Lung (tissue), 12 donors: ENCODE measurements around the gene STEAP4. TPM values are rescaled to one million over a fixed set of nuclear protein-coding genes. Genes with fewer than 3 reads are reported as not detected.

Experiments used
- ATAC-seq: fragments of 200-7000 bp; cut with Tn5 transposase; one replicate; pipeline ENCODE4 v1.9.1; 2020; ENCODE audit warnings: moderate number of reproducible peaks; ENCODE audit not compliant: insufficient read depth, low FRiP score
- DNase-seq, 3 donors: peaks; one replicate each; pipeline ENCODE4 v3.0.0-alpha.2; 2013 to 2017
- H3K27ac ChIP-seq, 2 donors: one replicate each; pipeline ENCODE4 v1.5.1; 2013; ENCODE audit warnings: mild to moderate bottlenecking in 2 of 2, moderate library complexity in 2 of 2, control low read depth in 1 of 2, inconsistent platforms in 1 of 2, low read depth in 1 of 2, low read length in 1 of 2
- H3K27me3 ChIP-seq, 3 donors: one replicate each; pipeline ENCODE4 v1.5.1; 2013; ENCODE audit warnings: low read length in 2 of 3; ENCODE audit not compliant: control insufficient read depth in 3 of 3, insufficient read depth in 3 of 3
- H3K36me3 ChIP-seq, 4 donors: one replicate each; pipeline ENCODE4 v1.5.1; 2013; ENCODE audit warnings: low read length in 4 of 4, mild to moderate bottlenecking in 1 of 4, moderate library complexity in 1 of 4; ENCODE audit not compliant: control insufficient read depth in 4 of 4, insufficient read depth in 4 of 4
- H3K4me1 ChIP-seq, 5 donors: one replicate each; pipeline ENCODE4 v1.5.1; 2013; ENCODE audit warnings: low read length in 5 of 5, mild to moderate bottlenecking in 2 of 5, moderate library complexity in 1 of 5; ENCODE audit not compliant: control insufficient read depth in 5 of 5, insufficient read depth in 5 of 5
- H3K4me3 ChIP-seq: one replicate; pipeline ENCODE4 v1.5.1; 2013; ENCODE audit warnings: mild to moderate bottlenecking, control low read depth, moderate library complexity
- H3K9ac ChIP-seq, 2 donors: one replicate each; pipeline ENCODE4 v1.5.1; 2013; ENCODE audit warnings: low read length in 2 of 2, control low read depth in 1 of 2; ENCODE audit not compliant: insufficient read depth in 1 of 2
- H3K9me3 ChIP-seq, 4 donors: one replicate each; pipeline ENCODE4 v1.5.1; 2013; ENCODE audit warnings: low read length in 3 of 4, mild to moderate bottlenecking in 1 of 4, moderate library complexity in 1 of 4; ENCODE audit not compliant: control insufficient read depth in 4 of 4, insufficient read depth in 3 of 4
- WGBS, 2 donors: extraction: QIAGEN DNeasy Blood & Tissue Kit; methylation state at CpG; one replicate each; pipeline ENCODE4 v1.1.7; 2013; 5-methylcytosine and 5-hydroxymethylcytosine counted together
- polyA plus RNA-seq, 2 donors: library from polyadenylated mRNA; stranded (reverse); fragments of 200-250 nt; gene quantifications; one replicate each; pipeline ENCODE4 v1.2.1, GENCODE V29; 2013
- total RNA-seq, 2 donors: library from RNA; depleted of rRNA in 1 of 2; stranded (reverse); fragments of >200 nt in 1 of 2; gene quantifications; one replicate each; pipeline ENCODE4 v1.2.1, GENCODE V29; 2014 to 2021
- TF ChIP-seq, protein P1 (sequence below): IDR thresholded peaks from 2 replicates; pipeline ENCODE4 v1.5.1; 2012; ENCODE audit warnings: mild to moderate bottlenecking; ENCODE audit errors: control extremely low read depth, extremely low read depth
- donor health status: control.
- donor health status: control.
- donor health status: Bipolar disorder and iron deficiency.
- donor health status: healthy.
- donor health status: DM: yes; HTN: yes; CAD: no.

STEAP4 gene
- total and polyA plus RNA-seq, 4 donors: 17.1 to 108 (median 58.8) TPM

GRCh38 chr7:88307412-88307811, 718 bp upstream of the STEAP4 start:
- Histone ChIP-seq H3K4me3 (no peak overlapping the region), H3K27ac (no peak overlapping the region), H3K9me3 (no peaks in the 10 kb centered on the region), H3K4me1 (peaks cover 0 to 16% (median 2%) of the 10 kb centered on the region in 5 donors), H3K9ac (no peak overlapping the region), H3K27me3 (peaks cover 0 to 3% (median 0%) of the 10 kb centered on the region in 3 donors), H3K36me3 (no peaks in the 10 kb centered on the region)
- no peak for DNase-seq
- no peak for ATAC-seq
- WGBS, 2 donors: 92 to 93% methylated on average over 2 of the region's 2 CpGs
- TF ChIP-seq, protein P1, sequence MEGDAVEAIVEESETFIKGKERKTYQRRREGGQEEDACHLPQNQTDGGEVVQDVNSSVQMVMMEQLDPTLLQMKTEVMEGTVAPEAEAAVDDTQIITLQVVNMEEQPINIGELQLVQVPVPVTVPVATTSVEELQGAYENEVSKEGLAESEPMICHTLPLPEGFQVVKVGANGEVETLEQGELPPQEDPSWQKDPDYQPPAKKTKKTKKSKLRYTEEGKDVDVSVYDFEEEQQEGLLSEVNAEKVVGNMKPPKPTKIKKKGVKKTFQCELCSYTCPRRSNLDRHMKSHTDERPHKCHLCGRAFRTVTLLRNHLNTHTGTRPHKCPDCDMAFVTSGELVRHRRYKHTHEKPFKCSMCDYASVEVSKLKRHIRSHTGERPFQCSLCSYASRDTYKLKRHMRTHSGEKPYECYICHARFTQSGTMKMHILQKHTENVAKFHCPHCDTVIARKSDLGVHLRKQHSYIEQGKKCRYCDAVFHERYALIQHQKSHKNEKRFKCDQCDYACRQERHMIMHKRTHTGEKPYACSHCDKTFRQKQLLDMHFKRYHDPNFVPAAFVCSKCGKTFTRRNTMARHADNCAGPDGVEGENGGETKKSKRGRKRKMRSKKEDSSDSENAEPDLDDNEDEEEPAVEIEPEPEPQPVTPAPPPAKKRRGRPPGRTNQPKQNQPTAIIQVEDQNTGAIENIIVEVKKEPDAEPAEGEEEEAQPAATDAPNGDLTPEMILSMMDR: no peak

GRCh38 chr7:88305044-88305443, 1.6 kb downstream of the STEAP4 start:
- DNase-seq (no peak), ATAC-seq (no peak)
- Histone ChIP-seq H3K27ac (no peak overlapping the region), H3K36me3 (no peaks in the 10 kb centered on the region), H3K9me3 (no peaks in the 10 kb centered on the region), H3K9ac (no peak overlapping the region), H3K4me1 (peaks cover 0 to 5% (median 0%) of the 10 kb centered on the region in 5 donors), H3K27me3 (peaks cover 0 to 3% (median 0%) of the 10 kb centered on the region in 3 donors), H3K4me3 (no peak overlapping the region)
- WGBS, 2 donors: 59 to 69% methylated on average over 3 of the region's 3 CpGs
- TF ChIP-seq, protein P1: no peak

DNA sequence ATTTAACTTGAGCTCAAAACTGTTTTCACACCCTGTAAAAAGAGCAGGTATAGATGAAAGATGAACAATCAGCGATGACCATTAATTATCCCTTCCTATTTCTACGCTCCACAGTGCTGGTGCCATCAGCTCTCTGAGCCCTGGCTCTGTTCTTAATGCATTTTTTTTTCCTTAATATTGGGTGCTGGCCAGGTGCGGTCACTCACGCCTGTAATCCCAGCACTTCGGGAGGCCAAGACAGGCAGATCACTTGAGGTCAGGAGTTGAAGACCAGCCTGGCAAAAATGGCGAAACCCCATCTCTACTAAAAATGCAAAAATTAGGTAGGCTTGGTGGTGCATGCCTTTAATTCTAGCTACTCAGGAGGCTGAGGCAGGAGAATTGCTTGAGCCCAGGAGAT, 4.2 kb downstream of the STEAP4 start:
- TF ChIP-seq, protein P1: no peak
- Histone ChIP-seq H3K36me3 (no peaks in the 10 kb centered on the region), H3K27ac (no peak overlapping the region), H3K9ac (no peak overlapping the region), H3K27me3 (peaks cover 0 to 3% (median 0%) of the 10 kb centered on the region in 3 donors), H3K4me1 (peaks cover 0 to 5% (median 0%) of the 10 kb centered on the region in 5 donors), H3K9me3 (no peaks in the 10 kb centered on the region), H3K4me3 (no peak overlapping the region)
- WGBS, 2 donors: 61 to 79% methylated on average over 6 of the region's 6 CpGs
- DNase-seq (no peak), ATAC-seq (no peak)

DNA sequence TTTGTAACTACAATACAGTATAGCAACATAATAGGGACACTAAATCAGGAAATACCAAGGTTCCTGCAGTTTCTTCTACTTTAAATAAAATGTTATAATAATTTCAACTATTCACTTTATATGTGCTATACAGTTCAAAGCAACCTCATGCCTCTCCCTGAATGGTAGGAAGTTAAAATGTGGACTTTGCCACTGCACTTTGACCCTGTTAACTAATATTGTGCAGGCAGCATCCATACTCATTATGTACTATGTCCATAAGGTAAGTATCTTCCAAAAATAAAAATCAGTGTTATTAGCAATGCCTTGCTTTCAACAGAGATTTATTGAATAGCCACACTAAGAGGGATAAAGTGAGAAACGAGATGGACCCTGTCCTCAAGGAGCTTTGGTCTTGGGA, 4.8 kb downstream of the STEAP4 start:
- H3K4me3 ChIP-seq: no peak overlapping the region
- no peaks in the 10 kb centered on the region for H3K36me3 ChIP-seq
- TF ChIP-seq, protein P1: no peak
- WGBS, 2 donors: 72 to 91% methylated on average over 1 of the region's 1 CpG
- no peak overlapping the region for H3K27ac ChIP-seq
- no peaks in the 10 kb centered on the region for H3K9me3 ChIP-seq
- ATAC-seq: no peak
- no peak overlapping the region for H3K9ac ChIP-seq
- H3K4me1 ChIP-seq: peaks cover 0 to 3% (median 0%) of the 10 kb centered on the region in 5 donors
- no peak for DNase-seq
- H3K27me3 ChIP-seq: peaks cover 0 to 3% (median 0%) of the 10 kb centered on the region in 3 donors
